ELR (cell line): Measurements from ENCODE around the gene TMC6.

ENCODE experiments used
- DNase-seq: peaks from one replicate; pipeline ENCODE4 v3.0.0-alpha.2; 2015; ENCODE audit warnings: low read depth

The TMC6 gene

GRCh38 chr17:78137392-78138203, 9.0 kb upstream of the TMC6 start:
- no peak for DNase-seq

GRCh38 chr17:78135858-78136500, 7.4 kb upstream of the TMC6 start:
- DNase-seq = no peak

GRCh38 chr17:78134899-78135385, 6.4 kb upstream of the TMC6 start:
- DNase-seq = no peak

- peak; percentile 59 for DNase-seq
Observed at GRCh38 chr17:78133971-78134898, 5.7 kb upstream of the TMC6 start.

- DNase-seq = no peak
Observed at GRCh38 chr17:78133179-78133951, 4.8 kb upstream of the TMC6 start.

GRCh38 chr17:78132767-78133178, 4.2 kb upstream of the TMC6 start:
- no peak for DNase-seq

- DNase-seq = no peak
Observed at GRCh38 chr17:78132084-78132676, 3.6 kb upstream of the TMC6 start.

- no peak for DNase-seq
Observed at GRCh38 chr17:78131172-78132083, 2.9 kb upstream of the TMC6 start.

GRCh38 chr17:78130437-78131101, 2.0 kb upstream of the TMC6 start, which contains the start of gene TMC8:
Gene TMC8, plus strand, starts transcription at chr17:78130771. Its CDS starts 818 bp downstream, at chr17:78131589.
- no peak for DNase-seq

- no peak for DNase-seq
Observed at GRCh38 chr17:78130090-78130436, 1.5 kb upstream of the TMC6 start.

- no peak for DNase-seq
Observed at GRCh38 chr17:78129351-78130089, 965 bp upstream of the TMC6 start.

- DNase-seq = no peak
Observed at GRCh38 chr17:78127888-78128550, 536 bp downstream of the TMC6 start.

GRCh38 chr17:78127239-78127887, 1.2 kb downstream of the TMC6 start:
- no peak for DNase-seq

GRCh38 chr17:78126895-78127238, 1.7 kb downstream of the TMC6 start:
- DNase-seq = no peak

GRCh38 chr17:78125976-78126894, 2.3 kb downstream of the TMC6 start:
- DNase-seq = no peak

GRCh38 chr17:78125138-78125913, 3.2 kb downstream of the TMC6 start:
- no peak for DNase-seq
